Stimulated activated CD8-positive, alpha-beta memory T cell treated with anti-CD3 and anti-CD28 coated beads, Interleukin-12 subunit alpha, Interleukin-12 subunit beta, amount 100 ng/mL, for 4 hours (primary cell): ENCODE results near the gene FLRT3.

Experiments
- DNase-seq: peaks from one replicate; pipeline ENCODE4 v3.0.0-alpha.2; 2020; ENCODE audit warnings: low read depth

FLRT3 gene

DNA sequence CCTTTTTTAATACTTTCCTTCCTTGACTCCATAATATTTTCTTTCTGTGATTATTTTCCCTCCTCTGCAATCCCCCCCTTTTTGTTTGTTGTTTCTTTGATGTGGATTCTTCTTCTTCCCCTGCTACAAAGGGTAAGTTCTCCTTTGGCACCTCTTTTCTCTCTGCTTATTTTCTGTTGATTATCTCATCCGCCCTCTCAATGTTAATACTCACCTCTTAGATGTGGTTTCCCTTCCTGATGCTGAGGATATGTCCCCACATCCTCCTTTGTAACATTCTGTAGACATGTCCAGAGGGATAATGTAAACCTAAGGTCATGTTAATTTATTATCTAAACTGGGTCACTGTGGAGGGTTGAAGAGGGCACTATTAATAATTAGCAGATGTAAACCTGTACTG is 17.7 kb downstream of the FLRT3 start:
- no peak for DNase-seq

DNA sequence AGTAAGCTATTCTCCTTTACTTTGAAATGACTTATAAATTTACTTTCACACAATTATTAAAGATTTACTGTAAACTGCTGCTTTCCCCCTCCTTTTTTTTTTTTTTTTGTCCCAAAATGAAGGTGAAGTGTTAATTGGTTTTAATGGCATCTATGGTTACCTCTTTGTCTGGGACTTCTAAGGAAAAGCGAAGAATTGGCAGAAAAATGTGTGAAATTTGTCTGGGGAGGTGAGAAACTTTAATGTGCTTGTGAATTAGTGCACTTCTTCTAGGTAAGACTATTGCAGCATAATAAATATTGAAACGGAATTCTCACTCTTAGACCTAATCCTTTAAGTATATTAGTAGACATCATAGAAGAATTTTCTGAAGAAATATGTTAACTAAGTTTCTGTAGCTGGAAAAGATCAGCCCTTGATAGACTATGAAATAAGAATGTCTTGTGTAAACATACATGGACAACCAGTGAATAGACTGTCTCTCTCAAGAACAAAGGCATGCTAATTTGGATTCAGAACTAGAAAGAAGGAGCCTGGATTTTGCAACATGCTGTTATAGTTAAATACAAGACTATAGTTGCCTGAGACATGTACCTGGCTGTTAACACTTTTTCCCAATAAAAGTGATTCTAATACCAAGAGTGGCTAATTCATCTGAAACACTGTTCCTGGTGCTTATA is 23.9 kb downstream of the FLRT3 start:
- no peak for DNase-seq

DNA sequence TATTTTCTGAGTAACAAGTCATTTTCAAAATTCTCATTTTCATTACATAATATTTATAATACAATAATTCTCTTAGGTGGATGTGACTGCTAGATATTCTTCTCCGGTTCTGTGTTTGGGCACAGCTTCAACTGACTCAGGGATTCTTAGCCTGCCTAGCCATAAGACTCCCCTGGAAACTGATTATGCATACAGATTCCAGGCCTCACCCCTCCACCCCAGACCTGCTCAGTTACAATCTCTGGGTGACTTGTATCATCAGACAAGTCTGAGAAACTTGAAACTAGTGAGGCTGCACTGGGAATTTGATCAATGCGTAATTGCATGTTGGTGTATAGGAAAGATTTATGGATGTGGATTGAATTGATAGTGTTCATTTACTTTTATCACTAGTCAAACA is 25.4 kb downstream of the FLRT3 start:
- no peak for DNase-seq

DNA sequence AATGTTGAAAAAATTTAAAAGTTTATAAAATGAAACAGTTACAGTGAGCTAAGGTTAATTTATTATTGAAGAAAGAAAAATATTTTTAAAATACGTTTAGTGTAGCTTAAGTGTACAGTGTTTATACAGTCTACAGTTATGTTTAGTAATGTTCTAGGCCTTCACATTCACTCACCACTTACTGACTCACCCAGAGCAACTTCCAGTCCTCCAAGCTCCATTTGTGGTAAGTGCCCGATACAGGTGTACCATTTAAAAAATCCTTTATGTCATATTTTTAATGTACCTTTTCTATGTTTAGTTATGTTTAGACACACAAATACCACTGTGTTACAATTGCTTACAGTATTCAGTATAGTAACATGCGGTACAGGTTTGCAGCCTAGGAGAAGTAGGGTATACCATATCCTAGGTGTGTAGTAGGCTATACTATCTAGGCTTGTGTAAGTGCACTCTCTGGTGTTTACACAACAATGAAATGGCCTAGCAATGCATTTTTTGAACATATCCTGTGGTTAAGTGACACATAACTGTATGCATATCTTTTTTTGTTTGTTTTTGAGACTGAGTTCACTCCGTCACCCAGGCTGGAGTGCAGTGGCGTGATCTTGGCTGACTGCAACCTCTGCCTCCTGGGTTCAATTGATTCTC is 26.3 kb downstream of the FLRT3 start:
- no peak for DNase-seq

DNA sequence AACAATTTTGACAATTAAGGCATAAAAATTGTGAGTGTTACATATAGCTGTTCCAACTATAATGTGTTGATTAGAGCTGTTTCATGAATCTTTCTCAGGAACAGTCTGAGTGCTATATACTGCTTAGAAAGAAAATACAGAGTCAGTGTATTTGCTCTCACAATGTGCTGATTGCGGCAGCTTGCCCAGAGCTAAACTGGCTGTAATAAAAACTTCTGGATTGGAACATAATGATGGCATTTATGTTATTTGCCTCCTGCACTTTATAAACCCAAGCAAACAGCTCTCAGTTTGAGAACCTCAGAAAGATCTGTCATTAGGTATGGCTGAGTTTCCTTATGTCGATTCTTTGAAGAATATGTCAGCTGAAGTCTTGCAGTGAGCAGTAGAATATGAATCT is 29.5 kb downstream of the FLRT3 start:
- DNase-seq, result no peak

DNA sequence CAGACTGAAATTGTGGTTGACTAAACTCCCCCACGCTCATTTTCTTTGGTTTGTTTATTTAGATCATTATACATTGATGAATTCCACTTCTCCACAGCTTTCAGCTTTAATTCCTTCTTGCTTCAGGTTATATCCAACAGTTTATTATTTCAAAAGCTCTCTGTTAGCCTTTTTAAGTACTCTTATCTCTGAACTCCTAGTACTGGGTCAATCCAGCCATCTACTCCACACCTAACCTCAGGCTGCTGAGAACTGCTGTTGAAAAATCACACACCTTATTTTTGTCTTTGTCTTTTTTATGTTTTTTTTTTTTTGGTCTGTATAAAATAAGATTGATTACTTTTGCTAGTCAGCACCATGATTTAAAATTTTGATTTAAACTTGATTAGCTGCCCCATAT is 32.9 kb downstream of the FLRT3 start:
- DNase-seq, result no peak

DNA sequence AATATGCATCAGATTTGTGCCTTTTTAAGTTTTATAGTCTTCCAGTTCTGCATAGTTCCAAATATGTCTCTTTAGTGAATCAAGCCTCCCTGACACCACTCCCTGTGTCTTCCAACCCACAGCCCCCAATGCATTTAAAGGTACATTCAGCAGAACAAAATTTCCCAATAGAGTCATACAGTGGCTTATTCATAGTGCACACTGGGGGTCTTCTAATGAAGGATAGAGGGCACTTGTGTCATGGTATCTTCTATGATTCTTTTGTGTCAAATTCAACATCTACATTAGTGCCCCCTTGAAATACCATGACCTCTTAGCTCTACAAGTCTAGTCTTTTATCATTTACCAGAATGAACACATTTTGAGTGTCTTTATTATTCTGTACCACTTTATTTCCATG is 33.8 kb downstream of the FLRT3 start:
- no peak for DNase-seq

DNA sequence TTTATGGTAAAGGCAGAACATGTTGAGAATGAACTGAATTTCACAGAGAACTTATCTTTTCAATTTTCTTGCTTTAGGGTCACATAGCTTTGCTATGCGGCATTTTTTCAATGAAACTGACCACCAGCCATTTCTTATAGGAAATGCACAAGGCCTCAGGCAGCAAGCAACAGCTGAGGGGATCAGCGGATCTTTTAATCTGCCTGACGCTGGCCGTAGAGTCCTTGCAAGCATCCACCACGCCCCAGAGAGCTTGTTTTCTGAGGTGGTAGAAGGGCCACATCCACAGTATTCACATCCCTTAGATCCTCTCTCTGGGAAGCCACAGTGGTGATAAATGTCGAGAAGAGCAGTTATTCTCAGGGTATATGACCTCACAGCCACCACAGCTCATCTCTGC is 34.3 kb downstream of the FLRT3 start:
- DNase-seq, result no peak

DNA sequence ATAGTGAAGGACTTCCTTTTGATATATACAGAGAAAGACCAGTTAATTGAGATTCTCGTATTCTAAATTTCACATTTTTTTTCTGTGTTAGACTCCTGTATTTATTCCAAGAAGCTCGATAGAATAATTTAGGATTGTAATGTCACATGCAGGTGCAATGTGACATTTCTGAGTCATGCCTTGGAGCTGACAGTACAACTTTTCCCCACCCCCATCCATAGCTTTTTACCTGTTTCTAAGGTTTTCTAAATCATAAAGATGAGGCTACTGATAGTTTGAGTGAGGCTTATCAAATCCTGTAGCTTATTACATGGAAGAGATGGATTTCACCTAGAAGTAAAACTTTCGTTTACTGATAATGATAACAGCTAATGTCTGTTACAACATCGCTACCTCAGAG is 37.6 kb downstream of the FLRT3 start:
- DNase-seq, result no peak

DNA sequence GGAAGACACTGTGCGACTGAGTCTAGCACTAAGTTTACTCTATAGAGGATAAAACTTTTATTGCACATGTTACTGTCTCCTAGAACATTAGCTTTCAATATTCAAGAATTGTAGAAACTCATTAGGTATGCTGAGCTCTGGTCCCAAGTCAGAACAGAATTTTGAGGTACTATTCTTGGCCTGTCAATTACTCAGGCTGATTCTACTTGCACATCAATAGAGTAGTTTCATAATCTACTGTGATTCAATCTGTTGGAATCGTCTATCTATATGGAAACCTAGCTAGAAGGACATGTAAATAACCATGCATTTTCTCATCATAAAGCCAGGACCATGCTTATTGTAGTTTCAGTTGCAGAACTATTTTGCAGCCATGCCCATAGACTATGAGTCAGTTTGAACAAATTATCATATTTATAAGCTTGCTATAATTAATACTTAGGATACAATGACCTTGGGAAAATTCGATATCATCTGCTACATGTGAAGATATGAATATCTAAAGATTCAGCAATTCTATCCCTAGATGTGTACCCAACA is 41.6 kb downstream of the FLRT3 start:
- no peak for DNase-seq

DNA sequence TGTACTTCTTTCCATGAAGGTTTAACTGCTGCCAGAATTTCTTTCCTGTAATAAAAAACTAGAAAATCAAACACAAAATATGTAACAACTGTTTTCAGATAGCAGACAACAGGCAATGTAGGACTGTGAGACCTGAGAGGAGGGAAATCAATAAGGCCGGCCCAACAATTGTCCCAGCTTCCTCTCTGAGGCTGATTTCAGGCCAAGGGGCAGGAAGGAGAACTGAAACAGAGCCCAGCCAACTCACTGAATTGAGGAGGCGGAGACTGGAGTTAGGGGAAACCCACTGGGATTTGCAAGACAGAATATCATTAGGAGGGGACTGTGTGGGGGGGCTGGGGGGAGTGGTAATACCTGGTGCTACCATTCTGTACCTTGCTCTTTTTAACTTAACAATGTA is 42.2 kb downstream of the FLRT3 start:
- no peak for DNase-seq

DNA sequence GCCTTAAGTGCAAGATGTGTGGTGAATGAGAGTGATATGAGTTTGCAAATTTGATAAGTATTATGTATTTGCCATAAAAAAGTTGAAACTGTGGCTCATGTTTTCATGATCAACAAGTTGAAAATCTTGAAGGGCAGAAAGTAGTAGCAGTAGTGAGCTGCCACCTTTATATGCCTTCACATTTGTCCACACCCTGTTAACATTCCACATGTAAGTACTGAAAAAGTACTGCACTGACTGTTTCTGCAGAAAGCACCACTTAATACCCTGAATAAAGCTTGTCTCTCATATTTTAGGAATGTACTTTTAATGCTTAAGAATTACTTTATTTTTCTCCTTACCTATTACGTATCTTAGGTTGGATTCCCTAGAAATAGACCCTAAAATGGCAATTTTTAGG is 45.9 kb downstream of the FLRT3 start:
- no peak for DNase-seq

DNA sequence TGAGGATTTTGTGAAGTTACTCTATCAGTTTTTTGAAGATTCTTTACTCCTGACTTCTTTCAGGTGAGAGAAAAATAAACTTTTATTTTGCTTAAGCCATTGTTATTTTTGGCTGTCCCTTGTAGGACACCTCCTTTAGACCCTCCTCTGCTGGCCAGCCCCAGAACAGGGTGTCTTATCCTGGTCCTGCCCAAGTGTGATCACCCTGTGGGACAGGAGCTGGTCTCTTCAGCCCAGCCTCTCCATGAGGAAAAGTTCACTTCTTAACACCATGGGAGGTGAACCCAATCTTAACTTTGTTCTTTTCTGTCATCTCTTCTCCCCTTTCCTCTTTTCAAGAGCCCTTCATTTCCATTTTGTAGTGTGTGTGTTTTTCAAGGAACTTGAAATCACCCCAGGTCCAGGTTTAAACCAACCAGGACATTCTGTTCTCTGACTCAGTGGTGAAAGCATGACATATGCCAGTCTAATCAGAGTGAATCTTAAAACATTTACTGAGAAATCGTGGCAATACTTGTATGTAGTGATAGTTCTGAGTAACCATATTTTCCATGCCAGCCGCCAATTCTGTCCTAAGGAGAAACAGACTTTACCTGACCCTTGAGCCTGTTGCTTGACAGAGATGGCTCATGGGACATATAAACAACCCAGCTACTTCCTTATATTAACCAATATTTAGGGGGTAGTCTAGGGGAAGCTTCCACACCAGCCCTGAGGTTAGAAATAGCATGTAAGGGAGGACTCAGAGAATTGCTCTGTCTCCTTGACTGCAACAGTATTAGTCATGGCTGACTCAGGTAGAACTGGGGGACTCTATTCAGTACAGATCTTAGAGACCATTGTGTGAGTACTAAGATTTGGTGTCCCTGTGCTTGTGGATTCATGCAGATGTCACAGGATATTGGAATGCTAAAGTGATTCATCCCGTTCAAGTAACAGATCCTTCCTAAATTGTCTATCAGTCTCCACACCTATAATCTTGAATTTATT is 48.8 kb downstream of the FLRT3 start:
- DNase-seq, result no peak

DNA sequence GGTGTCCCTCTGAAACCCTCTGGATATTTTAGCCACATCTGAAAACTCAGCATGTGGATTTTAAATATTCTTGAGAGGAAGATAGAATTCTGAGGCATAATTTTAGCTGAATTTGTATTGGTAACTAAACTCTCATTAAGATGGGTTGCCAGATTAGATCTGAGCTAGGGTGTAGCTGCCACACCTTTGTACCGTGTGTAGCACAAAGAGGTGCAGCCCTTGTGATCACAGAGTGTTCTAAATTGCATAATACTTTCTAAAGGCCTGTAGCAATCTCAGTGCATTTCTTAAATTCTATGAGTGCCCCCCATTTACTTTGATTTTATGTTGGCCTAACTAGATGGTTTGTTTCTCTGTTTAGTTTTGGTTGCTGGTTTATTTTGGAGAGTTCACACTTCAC is 53.0 kb downstream of the FLRT3 start:
- DNase-seq, result no peak

DNA sequence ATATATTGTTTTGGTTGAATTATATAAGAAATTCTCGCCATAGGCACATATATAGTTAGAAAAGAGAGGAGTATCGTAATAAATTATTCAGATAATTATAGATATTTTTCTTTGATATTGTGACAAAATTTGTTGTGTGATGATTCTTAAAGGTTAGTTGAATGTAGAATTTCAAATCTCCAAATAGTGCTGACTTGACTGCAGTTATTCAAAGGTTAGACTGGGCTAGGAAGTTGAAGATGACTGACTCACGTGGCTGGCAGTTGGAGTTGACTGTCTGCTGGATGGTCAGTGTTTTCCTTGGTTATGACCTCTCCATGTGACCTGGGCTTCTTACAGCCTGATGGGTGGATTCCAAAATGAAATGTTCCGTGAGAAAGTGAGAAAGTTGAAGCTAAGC is 55.3 kb downstream of the FLRT3 start:
- DNase-seq, result no peak
